ENCODE results near the gene PKD1L1.

Gene PKD1L1

GRCh38 chr7:47847207-47847606 is 101.1 kb downstream of the PKD1L1 start:
- TF ChIP-seq Cebpa-rat (IDR thresholded peaks at IDR 0.05), result no peak
- Histone ChIP-seq H3K9me3 (no peaks in the 10 kb centered on the region), H4K20me1 (no peaks in the 10 kb centered on the region), H3K27me3 (no peaks in the 10 kb centered on the region), H3K9ac (no peak overlapping the region), H3K36me3 (no peaks in the 10 kb centered on the region), H3K27ac (no peak overlapping the region), H3K4me3 (no peak overlapping the region), H3K4me2 (no peak overlapping the region), H3K4me1 (no peaks in the 10 kb centered on the region)

DNA sequence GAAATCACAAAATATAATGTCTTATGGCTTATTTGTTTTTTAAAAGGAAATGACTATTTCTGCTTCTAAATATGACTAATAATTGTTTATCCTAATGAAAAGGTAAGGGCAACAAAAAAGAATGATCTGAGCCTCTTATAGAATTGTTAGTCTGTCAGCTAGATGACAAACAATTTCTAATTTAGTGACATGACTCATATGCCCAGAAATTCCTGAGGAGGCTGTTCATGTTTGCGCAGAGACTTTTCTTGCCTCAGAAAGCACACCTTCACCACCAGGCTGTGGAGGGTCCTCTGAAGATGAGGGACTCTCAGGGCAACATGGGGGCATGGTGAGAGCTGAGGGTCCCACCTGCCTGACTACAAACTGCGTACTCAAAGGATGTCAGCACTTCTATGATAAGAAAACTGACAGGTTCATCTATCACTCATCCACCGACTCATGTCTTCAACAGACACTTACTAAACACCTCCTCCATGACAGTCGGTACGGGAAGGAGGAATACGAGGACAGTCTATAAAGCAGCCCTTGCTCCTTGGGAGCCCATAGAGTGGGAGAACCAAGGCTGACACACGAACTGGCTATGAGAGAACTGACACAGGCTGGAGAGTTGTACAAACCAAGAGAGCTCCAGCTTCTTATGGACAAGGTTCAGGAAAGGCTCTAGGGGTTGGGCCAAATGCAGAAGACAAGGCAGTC is 102.0 kb downstream of the PKD1L1 start:
- no peak overlapping the region for H3K27ac ChIP-seq
- no peak overlapping the region for H3K9ac ChIP-seq
- no peaks in the 10 kb centered on the region for H3K9me3 ChIP-seq
- no peaks in the 10 kb centered on the region for H3K36me3 ChIP-seq
- TF ChIP-seq Cebpa-rat (IDR thresholded peaks at IDR 0.05), result no peak
- H4K20me1 ChIP-seq, result no peaks in the 10 kb centered on the region
- H3K4me2 ChIP-seq, result no peak overlapping the region
- no peak overlapping the region for H3K4me3 ChIP-seq
- no peaks in the 10 kb centered on the region for H3K4me1 ChIP-seq
- no peaks in the 10 kb centered on the region for H3K27me3 ChIP-seq

DNA sequence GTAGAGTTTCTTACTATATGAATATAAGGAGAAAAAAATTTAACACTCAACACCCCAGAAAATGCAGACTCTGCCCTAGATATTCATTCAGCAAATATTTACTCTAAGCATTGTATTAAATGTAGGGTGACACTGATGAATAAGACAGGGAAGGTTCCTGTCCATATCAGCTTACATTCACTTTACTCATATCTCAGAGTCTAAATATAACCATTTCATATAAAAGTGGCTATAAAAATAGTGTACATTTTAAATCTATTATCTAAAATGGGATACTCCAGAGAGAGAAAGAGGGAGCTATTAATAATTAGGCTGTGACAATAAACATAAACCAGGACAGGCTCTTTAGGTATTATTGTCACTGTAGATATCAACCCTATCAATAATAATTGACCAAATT is 104.0 kb downstream of the PKD1L1 start:
- no peak overlapping the region for H3K27ac ChIP-seq
- H3K4me1 ChIP-seq, result no peaks in the 10 kb centered on the region
- H3K9me3 ChIP-seq, result no peaks in the 10 kb centered on the region
- no peaks in the 10 kb centered on the region for H4K20me1 ChIP-seq
- H3K4me3 ChIP-seq, result no peak overlapping the region
- H3K4me2 ChIP-seq, result no peak overlapping the region
- no peak overlapping the region for H3K9ac ChIP-seq
- no peaks in the 10 kb centered on the region for H3K36me3 ChIP-seq
- no peak for TF ChIP-seq Cebpa-rat (IDR thresholded peaks at IDR 0.05)
- H3K27me3 ChIP-seq, result no peaks in the 10 kb centered on the region

DNA sequence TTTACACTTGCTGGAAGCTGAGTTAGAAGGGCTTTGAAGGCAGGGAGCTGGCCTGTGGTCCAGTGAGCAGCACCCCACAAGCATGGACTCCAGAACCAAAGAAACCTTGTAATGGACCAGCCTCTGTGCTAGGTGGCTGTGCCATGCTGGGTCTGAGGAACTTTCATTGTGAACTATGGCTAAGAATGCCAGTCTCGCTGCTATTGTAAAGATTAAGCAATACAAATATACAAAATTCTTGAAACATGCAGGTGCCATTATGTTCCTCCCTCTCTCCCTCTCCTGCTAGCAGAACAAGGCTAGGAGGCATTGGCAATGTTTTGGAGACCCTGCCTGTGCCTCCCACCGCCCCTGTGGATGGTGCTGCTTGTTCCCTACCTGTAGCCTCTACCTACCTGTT is 105.0 kb downstream of the PKD1L1 start:
- Histone ChIP-seq H3K4me1 (no peaks in the 10 kb centered on the region), H3K27me3 (no peaks in the 10 kb centered on the region), H3K4me3 (no peak overlapping the region), H3K27ac (no peak overlapping the region), H3K4me2 (no peak overlapping the region), H3K9me3 (no peaks in the 10 kb centered on the region), H4K20me1 (no peaks in the 10 kb centered on the region), H3K9ac (no peak overlapping the region), H3K36me3 (no peaks in the 10 kb centered on the region)
- no peak for TF ChIP-seq Cebpa-rat (IDR thresholded peaks at IDR 0.05)

- Histone ChIP-seq H3K4me2 (no peak overlapping the region), H3K9me3 (no peaks in the 10 kb centered on the region), H3K4me3 (no peak overlapping the region), H3K4me1 (peaks cover 9% of the 10 kb centered on the region), H3K27ac (no peak overlapping the region), H4K20me1 (no peaks in the 10 kb centered on the region), H3K36me3 (no peaks in the 10 kb centered on the region), H3K9ac (no peak overlapping the region), H3K27me3 (no peaks in the 10 kb centered on the region)
- TF ChIP-seq Cebpa-rat (IDR thresholded peaks at IDR 0.05), result no peak
These were observed 108.9 kb downstream of the PKD1L1 start for GRCh38 chr7:47839381-47839780.

DNA sequence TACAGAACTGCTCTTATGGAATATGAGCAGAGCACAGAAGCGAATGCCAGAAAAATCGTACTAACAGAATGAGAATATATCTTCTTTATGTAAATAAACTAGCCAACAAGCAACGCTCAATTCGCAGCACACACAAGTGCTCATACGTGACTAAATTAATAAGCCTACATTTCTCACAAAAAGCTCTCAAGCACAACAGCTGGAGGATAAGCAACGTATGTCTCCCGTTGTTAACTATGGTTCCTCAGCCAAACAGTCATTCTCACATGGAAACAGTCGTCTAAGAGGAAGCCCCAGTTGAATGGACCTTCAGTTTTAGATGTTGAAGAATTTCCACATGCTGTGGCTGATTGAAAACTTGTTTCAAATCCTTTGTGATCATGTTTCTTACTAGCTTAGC is 110.4 kb downstream of the PKD1L1 start:
- TF ChIP-seq Cebpa-rat (IDR thresholded peaks at IDR 0.05), result no peak
- no peak overlapping the region for H3K27ac ChIP-seq
- H3K9ac ChIP-seq, result no peak overlapping the region

DNA sequence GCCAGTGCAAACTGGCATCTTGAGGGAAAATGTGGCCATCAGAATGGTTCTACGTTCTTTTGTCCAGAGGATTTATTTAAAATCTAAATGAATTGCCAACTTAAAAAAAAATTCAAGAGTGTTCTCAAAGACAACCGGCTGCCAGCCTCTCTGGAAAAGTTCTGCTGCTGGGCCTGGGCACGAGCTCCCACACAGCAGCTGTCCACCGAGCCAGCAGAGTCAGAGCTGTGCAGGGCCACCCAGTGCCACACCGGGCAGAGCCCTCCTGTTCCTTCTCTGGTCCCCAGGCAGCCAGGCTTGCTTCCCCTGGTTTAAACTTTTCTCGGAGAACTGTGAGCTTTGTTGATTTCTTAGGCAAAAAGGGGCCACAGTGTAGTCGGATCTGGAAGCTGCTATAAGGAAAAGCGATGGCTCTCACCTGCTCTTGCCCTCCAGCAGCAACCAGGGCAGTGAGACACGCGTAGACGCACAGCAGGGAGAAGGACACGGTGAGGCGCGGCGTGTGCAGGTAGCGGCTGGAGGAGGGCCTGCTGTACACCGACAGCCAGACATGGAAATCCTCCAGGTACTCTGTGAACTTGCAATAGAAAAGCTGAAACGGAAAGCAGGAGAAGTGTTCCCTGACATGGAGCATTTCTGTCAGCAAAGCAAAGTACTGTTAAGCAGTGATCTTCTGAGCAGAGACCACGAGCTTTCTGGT is 111.6 kb downstream of the PKD1L1 start:
- Histone ChIP-seq H4K20me1 (no peaks in the 10 kb centered on the region), H3K9me3 (no peaks in the 10 kb centered on the region), H3K9ac (no peak overlapping the region), H3K4me1 (peaks cover 37% of the 10 kb centered on the region), H3K27ac (no peak overlapping the region), H3K4me3 (no peak overlapping the region), H3K27me3 (no peaks in the 10 kb centered on the region), H3K36me3 (no peaks in the 10 kb centered on the region), H3K4me2 (peak overlapping the region; percentile 1; the same call in 1 of the 2 replicates)
- TF ChIP-seq Cebpa-rat (IDR thresholded peaks at IDR 0.05), result no peak

More for the DNA sequence above, 110.4 kb downstream of the PKD1L1 start:
- Histone ChIP-seq H3K4me1 (peaks cover 25% of the 10 kb centered on the region), H3K27me3 (no peaks in the 10 kb centered on the region), H3K36me3 (no peaks in the 10 kb centered on the region), H3K9me3 (no peaks in the 10 kb centered on the region), H4K20me1 (no peaks in the 10 kb centered on the region), H3K4me3 (no peak overlapping the region), H3K4me2 (no peak overlapping the region)

DNA sequence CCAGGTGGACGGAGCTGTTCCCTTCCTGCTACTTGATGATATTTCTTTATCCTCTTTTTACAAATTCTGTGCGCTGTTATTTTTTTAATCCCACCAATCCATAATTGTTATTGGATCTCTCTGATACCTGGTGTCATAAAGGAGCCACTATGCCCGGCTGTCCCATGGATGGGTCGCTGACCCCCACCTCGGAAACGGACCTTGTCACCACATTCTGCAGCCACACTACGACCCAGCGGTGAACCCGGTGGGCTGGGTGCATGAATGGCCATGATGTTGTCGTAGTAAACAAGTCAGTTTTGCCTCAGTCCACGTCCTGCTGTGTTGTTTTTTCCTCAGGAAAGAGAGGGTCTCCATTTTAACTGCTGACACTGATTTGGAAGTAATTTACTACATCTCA is 112.2 kb downstream of the PKD1L1 start:
- Histone ChIP-seq H3K9me3 (no peaks in the 10 kb centered on the region), H3K27me3 (no peaks in the 10 kb centered on the region)

DNA sequence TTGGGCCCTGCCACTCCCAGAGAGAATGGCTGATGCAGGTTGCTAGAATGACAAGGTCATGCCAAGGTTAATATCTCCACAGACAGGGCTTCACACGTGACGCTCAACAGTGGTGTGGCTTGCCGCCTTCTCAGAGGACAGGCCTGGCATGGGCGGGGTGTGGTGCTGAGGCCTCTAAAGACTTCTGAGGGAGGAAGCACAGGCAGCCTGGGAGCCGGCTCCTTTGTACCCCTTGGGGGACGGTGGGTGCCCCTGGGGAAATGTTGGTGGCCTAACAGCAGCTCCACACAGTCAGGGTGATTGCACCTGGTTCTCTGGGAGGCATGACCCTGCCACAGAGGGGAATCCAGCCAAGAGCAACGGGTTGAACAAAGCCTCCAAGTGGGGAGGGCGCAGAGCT is 115.1 kb downstream of the PKD1L1 start:
- TF ChIP-seq Cebpa-rat (IDR thresholded peaks at IDR 0.05), result no peak
- Histone ChIP-seq H3K4me3 (peak overlapping the region; percentile 28; the same call in 1 of the 2 replicates), H3K4me1 (peaks cover 54% of the 10 kb centered on the region), H3K27me3 (no peaks in the 10 kb centered on the region), H4K20me1 (no peaks in the 10 kb centered on the region), H3K4me2 (peak overlapping the region; percentile 76), H3K9me3 (no peaks in the 10 kb centered on the region), H3K27ac (peak overlapping the region; percentile 84), H3K9ac (peak overlapping the region; percentile 60; the same call in 1 of the 2 replicates), H3K36me3 (no peaks in the 10 kb centered on the region)

More for the DNA sequence above, 112.2 kb downstream of the PKD1L1 start:
- Histone ChIP-seq H3K4me3 (no peak overlapping the region), H3K36me3 (no peaks in the 10 kb centered on the region), H4K20me1 (no peaks in the 10 kb centered on the region), H3K27ac (no peak overlapping the region), H3K9ac (no peak overlapping the region), H3K4me1 (peaks cover 42% of the 10 kb centered on the region), H3K4me2 (peak overlapping the region; percentile 1; the same call in 1 of the 2 replicates)
- no peak for TF ChIP-seq Cebpa-rat (IDR thresholded peaks at IDR 0.05)

DNA sequence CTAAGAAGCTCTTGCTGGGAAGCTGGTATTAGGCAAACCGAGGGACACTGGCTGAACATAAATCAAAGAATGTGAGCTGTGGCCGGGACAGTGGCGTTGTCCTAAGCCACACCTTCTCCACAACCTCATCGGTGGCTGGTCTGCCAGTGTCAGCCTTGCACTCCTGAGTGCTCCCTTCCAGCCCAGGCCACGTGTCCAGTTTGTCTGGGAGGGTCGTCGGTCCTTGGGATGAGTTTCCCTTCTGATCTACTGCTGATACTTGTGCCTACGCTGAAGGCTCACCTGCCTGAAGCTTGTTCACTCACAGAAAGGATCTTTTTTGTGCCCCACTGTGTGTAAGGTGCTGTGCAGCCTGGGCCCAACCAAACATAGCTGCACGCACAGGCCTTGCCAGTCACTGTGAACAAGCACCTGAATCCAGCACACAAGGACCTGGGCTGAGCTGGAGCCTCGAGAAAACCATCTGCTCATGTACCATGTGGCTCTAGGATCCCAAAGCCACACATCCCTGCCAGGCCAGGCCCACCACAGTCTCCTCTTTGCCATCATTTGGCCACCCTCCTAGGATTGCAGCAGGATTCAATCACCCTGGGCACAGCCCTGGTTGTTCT is 116.1 kb downstream of the PKD1L1 start:
- no peak for TF ChIP-seq Cebpa-rat (IDR thresholded peaks at IDR 0.05)
- H3K27me3 ChIP-seq, result no peaks in the 10 kb centered on the region
- H3K4me3 ChIP-seq, result no peak overlapping the region
- no peaks in the 10 kb centered on the region for H3K36me3 ChIP-seq
- no peaks in the 10 kb centered on the region for H4K20me1 ChIP-seq
- peak overlapping the region; percentile 84; the same call in 1 of the 2 replicates for H3K27ac ChIP-seq
- H3K4me2 ChIP-seq, result peak overlapping the region; percentile 76
- peaks cover 54% of the 10 kb centered on the region for H3K4me1 ChIP-seq
- H3K9ac ChIP-seq, result no peak overlapping the region
- no peaks in the 10 kb centered on the region for H3K9me3 ChIP-seq
